Measurements from ENCODE around the gene SLC22A23.

SLC22A23 gene

DNA sequence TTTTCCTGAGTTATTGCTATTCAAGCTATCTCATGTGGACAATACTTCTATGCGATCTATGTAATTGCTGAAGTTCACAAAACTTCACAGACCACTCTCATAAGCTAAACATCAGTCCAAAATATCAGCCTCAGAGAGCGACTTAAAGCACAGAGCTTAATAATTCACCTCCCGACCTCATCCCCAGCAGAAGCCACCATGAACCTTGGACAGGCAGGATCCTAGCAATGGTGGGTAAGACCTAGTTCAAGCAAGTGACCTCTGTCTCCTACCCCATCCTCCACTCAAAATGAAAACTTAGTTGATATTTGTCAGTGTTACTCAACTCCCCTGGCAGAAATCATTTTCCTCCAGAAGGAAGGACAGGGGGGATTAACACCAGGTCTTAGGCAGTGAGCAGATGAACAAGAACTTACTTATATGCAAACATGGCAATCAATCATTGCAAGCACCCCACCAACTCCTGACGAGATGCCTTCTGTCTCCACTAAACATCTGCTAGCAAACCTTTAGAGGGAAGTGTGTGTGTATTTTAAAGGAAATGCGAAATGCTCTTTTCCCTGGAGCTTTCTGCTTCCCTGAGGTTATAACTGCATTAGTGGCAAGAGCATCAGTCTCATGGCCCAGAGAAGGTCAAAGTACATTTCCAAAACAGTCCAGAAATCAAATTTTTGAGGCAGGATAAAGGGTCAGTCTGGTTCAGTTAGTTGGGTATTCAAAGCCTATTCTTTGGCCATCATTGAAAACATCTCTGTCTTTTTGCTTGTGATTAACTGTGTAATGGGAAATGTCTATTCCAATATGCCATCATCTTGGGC lies 90.0 kb downstream of the SLC22A23 start:
- no peak for DNase-seq

DNA sequence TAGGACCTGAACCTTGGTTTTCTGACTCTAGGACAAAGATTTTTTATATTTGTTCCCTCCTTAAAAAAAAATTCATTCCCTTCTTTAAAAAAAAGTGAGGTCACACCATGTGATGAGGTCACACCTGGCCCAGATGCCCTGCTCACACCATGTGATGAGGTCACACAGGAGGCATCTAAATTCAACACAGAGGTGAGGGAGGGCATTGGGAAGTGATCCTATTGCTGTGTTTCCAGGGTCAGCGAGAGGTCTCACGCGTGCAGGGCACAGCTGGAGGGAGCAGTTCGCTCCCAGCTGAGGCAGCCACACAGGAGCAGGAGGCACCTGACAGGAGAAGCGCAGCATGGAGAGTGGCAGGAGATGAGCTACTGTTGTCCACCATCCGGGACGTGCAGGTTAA lies 92.5 kb downstream of the SLC22A23 start:
- no peak for DNase-seq

DNA sequence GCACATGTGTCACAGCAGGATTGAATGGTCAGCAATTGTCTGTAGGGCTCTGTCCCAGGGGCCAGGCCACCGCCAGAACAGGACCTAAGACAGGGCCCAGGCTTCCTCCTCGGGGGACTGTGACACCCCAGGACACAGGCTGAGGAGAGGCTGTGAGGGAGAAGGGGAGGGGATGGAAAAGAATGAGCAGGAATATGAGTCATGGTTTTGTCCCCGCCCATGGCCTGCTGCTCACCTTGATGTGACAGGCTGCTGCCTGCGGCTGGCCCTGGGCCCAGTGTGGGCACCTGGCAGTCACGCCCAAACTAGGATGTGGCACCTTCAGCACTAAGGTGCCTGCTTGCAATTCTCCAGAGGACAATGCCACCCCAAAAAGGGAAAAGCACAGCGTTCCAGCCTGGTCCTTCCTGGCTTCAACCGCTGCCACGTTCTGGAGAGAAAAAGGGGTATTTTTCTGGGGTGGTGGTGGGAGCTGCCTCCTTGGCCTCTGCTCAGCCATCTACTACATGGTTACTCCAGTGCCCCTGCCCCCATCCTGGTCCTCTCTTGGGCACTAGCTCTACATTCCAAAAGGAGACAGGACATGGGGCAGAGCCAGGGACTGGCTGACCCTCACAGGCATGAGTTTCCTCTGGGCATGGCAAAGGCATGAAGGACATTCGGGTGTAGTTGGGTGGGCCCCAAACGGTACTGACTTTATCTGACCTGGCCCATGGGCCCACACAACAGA lies 93.4 kb downstream of the SLC22A23 start:
- no peak for DNase-seq

DNA sequence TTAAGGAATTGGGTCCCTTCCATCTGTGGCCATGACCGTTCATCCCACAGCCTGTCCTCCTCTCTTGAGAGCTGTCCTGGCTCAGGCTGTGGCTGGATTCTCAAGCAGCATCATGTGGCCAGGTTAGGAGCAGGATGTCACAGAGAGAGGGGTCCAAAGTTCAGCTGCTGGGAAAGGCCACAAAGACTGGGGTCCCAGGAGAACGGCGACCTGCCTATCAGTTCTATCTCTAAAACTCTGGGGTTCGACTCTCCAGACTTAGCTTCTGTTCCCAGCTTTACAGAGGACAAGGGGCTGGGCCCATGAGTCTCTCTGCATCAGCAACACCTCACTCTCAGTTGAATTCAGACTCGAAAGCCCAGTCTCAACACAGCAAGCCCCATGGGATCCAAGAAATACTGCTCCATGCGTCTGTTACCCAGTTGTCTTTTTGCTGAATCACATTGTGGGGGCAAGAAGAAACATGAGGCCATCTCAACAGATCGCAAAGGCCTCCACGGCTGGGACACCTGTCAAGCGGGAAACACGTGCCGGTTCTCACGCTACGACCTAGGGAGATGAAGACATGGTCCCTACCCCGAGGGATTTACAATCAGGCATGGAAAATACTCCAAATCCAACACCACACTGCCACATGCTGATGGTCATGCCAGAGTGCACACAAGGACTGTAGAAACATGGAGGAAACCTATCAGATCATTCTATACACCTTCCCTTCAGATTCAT lies 95.4 kb downstream of the SLC22A23 start:
- no peak for DNase-seq

DNA sequence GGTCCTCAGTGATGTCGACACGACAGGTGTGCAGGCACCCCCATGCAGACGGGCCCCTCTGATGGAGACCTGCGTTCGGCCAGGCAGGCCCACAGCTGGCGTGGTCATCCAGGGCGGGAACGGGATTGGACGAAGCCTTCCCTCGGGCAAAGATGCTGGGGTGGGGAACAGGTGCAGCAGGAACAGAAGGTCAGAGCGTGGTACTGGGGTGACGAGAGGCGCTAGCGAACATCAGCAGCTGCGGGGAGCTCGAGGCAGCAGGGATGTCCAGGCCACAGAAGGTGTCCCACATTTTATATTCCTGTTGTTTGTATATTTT lies 96.2 kb downstream of the SLC22A23 start:
- no peak for DNase-seq

DNA sequence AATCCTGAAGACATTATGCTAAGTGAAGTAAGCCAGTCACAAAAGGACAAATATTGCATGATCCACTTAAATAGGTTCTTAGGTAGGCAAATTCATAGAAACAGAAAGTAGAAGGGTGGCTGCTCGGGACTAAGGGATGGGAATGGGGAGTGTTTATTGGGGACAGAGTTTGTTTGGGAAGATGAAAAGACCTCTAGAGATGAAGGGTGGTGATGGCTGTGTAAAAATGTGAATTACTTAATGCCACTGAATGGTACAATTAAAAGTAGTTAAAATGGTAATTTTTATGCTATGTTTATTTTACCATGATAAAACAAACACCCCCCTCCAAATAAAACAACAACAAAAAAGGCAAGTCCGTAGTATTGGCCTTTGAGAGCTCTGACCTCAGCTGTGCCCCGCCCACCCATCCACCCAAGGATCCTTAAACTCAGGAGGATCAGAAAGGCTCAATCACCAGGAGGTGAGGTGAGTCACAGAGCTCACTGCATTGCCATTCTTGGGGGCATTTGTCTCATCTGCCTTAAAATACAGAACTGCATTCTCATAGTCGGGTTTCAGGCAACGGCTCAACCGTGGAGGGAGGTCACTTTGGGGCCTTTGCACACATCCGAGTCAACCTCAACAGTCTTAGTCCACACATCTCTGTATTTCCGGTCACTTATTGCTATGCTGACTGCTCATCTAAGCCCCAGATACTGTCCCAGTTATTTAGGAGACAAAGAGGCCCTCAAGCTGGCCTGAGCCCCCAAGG lies 96.7 kb downstream of the SLC22A23 start:
- no peak for DNase-seq

DNA sequence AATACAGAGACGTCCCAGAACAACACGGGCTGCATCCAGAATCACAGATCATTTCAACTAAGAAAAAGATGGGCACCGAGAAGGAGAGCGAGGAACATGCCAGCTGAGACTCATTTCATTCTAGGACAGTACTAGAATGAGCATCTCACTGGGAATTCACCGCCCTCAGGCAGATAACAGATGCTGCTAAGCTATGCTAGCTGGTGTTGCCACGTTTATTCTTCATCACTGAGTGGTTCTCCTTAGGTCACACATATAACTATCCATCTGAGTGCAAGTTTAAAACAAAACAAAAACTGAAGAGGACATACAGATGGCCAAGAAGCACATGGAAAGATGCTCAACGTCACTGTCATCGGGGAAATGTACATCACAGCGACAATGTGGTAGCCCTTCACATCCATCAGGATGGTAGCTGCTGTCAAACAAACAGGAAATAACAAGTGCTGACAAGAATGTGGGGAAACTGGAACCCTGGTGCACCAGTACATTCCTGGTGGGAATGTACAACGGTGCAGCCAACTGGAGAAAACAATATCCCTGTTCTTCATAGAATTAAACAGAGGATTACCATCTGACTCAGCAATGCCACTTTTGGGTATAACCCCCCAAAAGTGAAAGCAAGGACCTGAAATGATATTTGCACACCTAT lies 97.6 kb downstream of the SLC22A23 start:
- no peak for DNase-seq

DNA sequence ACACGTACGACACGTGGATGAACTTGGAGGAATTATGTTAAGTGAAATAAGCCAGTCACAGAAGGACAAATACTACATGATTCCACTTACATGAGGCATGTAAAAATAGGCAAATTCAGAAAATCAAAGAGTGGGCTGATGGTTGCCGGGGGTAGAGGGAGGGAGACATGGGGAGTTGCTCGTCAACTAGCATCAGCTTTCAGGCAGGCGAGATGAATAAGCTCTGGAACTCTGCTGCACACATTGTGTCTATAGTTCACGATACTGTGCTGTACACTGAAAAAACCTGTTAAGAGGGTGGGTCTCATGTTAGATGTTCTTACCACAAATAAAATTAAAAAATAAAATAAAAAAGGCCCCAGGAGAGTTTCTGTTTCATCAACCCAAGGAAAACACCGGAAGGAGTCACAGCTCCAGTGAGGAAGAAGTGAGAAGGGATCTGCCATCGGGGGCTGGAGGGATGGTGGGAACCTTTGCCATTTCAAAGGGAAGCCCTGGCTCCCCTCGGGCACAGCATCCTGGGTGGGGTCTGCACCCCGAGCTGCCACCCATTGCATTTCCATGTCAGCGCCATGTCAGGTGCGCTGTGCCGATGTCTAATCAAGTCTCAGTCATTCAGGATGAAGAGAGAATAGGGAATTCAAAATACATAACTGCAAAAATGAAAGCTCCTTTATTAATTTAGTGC lies 98.3 kb downstream of the SLC22A23 start:
- no peak for DNase-seq

DNA sequence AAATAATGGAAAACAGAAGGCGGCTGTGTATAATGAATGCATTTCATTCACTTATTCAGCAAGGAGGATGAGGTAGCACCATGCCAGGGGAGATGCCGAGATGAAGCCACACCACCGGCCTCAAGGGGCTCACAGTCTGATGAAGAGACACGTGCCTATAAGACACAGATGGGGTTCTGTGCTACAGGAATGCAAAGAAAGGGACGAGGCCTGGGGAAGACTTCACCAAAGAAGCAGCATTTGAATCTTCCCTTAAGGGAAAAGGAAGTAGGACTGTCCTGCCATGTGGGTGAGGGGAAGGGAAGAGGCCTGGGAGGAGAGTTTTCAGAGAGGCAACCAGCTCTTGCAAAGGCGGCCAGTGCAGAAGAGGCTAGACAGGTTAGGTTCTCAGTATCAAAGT lies 99.2 kb downstream of the SLC22A23 start:
- DNase-seq: no peak

DNA sequence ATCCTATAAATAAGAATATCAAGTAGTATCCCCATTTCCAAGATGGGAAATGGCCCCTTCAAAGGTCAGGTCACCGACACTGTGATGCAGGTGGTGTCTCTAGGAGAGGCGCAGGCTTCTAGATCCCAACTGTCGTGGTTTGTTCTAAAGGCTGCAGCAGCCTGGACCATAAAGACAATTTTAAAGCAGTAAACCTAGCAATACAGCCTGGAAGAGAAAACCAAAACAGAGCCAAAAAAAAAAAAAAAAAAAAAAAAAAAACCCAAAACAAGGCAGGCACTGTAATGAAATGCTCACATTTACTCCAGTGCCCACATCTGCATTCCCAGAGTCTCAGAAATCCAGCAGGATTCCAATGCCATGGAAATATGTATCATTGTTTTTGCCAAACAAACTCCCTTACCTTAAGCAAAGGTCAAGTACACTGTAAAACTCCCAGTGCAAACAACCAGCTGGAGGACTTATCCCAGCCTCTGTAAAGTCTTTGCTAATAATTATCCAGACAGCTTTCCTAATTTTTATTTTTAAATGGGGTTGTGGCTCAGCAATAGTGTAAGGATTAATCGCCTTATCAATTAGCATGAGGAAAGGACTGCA lies 99.9 kb downstream of the SLC22A23 start:
- DNase-seq: no peak

DNA sequence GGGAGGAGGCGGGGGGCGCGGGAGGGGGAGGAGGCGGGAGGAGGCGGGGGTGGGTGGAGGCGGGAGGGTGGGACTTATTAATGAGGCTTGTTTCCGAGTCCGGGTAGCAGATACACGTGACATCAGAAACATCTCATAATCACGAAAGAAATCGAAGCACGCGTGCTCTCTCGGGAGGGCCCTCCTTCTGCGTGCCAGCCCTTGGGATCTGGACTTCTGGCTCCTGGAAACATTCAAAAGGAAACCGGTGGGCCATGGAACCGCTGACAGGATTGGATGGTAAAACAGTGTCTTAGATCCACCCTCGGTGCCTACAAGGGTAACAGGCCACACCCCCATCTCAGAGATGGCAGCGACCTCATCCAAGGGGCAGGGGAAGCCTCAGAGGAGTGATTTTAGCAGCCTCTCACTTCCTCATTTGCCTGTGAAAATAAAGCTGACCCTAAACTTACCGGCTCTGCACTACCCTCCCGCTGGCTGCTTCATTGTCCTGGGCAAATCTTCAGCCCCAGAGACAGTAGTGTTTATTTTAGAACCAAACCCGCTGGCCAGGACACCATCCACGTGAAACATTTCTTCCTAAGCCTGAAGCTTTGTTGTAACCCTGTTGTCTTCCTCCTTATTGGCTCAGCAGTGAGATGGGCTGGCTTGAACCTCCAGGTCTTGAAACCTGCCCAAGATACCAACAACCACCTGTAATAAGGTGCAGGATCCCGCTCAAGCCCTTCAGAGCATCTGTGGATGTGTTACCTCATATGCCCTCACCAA lies 100.6 kb downstream of the SLC22A23 start:
- peak; percentile 61 for DNase-seq

DNA sequence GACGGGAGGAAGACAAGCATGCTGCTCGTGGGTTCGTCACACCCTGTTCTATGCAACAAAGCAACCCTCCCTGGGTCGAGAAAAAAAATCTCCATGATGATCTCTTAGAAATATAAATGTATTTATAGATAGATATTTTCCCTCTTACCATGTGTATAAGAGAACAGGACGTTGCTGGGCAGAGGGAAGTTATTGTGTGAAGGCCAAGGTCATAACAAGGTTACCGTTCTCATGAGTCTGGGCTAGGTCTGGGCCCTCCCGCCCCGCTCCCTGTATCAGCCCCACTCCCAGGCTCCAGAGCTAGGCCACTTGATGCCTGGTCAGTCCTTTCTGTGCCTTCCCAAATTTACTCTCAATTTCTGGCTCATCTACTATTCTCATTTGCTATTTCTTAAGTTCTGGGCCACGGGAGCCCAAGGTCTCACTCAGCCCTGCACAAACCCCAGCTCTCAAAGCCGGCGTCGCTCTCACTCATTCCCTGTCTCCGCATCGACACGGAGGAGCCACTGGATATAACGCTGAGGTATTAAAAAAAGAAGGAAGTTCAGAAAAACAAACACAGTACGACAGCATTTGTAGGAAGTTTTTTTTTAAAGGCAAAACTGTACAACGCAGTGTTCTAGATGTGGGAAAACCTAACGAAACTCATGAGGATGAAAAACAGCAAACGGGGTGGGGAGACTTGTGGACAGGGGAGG lies 101.3 kb downstream of the SLC22A23 start:
- DNase-seq: peak; percentile 47

DNA sequence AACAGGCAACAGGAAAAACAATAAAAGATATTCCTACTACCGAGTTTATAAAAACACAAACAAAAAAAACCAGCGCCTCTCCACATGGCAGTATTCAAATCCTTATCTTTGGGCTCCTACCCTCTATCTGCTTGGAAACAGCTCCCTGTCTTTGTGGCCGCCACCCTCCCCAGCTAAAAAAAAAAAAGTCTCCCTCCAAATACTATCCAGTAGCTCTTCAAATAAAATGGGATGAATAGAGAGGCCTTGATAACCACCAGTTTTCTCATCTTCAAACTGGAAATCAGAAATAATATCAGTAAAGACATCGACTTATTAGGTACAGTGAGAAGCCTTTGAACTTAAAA lies 101.9 kb downstream of the SLC22A23 start:
- no peak for DNase-seq

DNA sequence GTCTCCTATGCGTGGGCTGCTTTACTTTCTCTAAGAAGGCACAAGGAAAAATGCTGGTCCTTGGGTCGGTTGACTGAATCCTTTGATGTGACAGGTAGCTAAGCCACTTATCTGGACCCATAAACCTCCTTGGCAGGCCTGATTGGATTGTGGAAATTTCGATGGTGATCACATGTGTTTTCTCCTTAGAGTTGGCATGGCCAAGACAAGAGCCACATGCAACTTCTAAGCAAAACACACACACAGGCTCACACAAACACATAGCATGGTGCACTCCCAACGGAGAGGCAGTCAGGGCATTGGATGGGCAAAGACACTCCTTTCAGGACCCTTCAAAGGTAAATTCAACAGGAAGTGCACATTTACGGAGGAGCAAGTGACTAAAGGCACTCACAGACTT lies 102.9 kb downstream of the SLC22A23 start:
- no peak for DNase-seq

DNA sequence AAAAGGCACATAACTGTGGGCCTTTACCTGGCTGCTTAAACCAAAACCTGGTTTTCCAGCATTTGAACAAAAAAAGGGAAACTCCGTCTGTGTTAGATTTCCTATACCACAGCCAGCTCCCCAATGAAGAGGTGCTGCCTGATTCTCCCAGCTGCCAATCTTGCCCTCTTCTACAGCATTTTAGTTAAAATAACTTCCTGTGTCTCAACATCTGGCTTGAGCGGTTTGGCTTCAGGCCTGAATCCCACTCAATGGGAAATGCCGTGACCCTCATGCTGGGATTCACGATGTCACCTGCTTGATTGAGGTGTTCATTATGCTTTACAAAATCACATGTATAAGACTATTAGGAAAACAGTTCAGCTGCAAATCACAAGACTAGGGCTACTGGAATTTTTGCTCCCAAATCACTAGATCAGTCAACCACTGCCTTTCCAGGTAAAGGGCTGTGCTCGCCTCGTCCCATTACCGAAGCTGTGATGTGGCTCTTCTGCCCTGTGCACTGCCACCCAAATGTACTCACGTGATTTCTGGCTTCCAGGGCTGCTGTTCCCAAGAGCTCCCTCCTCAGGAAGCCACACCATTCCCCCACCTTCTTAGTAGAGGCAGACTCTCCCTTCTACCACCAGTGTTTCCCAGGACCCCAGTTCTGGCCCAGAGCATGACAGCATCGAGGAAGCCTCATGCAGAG lies 103.5 kb downstream of the SLC22A23 start:
- no peak for DNase-seq

DNA sequence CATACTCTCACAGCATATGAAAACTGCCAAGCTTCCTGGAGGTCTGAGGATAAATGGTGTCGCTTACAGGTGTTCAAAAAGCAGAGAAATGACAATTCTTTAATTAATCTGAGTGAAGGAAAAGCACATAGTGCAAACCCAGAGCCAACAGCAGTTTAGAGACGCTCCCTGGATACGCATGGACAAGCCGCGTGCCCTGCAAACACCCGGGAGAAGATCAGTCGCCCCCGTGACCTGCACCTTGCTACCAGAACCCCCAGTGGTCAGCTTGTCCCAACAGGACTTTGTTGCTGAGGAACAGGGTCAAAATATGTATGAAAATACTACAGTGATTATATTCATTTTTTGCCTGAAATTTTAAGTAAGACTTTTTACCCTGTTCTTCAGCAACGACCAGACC lies 104.2 kb downstream of the SLC22A23 start:
- no peak for DNase-seq

DNA sequence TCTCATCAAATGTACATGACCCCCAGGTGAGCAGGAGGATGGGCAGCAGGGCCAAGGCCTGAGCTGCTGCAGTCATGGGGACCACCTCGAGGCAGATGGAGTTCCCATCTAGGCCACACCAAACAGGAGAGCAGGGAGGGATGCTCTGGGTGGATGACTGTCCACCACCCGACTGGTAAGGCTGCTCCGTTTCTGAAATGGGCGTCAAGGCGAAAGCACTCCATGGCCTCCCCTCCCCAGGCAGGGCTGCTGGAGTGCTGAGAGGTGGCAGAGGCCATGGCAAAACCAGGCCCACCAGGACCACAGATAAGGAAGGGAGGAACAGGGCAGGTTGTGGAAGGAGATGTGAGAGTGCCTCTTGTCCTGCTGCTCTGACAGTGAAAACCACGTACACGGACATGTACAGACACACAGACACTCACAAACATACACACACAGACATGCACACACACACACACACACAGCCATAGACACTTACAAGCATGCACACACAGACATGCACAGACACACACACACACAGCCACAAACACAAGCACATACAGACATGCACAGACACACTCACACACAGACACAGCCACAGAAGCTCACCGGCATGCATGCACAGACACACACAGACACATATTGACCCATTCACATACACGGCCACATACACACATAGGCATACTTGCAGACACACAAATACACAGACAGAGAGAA lies 104.9 kb downstream of the SLC22A23 start:
- no peak for DNase-seq

DNA sequence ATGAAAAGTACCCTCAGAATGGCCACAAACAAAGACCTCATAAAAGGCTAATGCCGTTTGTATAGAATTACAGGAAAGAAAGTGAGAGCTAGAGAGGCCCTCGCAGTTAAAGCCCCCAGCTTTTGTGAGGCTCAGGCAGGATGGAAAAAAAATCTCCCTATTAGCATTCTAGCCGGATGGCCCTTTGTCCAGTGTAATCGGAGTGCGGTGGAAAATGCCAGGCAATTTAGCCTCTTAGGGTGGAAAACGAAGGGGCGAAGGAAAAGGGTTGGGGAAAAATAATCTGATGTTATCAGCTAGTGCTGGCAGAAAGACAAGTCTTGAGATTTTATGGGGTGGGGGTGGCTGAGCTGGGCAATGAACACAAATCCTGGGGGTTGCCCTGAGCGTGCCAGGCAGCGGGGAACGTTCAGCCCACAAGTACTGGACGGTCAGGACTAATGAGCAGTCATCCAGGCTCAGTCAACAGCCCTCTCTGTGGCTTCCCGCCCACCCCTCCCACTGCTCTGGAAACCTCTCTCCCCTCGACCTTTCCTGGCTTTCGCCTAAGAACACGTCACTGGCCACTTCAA lies 105.7 kb downstream of the SLC22A23 start:
- DNase-seq: no peak

Data from CD4-positive, alpha-beta T cell treated with Interleukin-4 for 4 hours (primary cell).